IMR-90 (cell line): ENCODE results near the gene ZNF385D. TPM values are rescaled to one million over a fixed set of nuclear protein-coding genes. Genes with fewer than 3 reads are reported as not detected.

Experiments
- ATAC-seq: fragments of 200-7000 bp; cut with Tn5 transposase; 2 replicates; pipeline ENCODE4 v1.9.1; 2020; ENCODE audit warnings: low read depth, mild to moderate bottlenecking, moderate library complexity
- BruUV-seq: library from RNA; stranded (reverse); fragments of 400-500 nt; replicated peaks from 2 replicates; lab custom pipeline; 2021; lab: Mats Ljungman, UMichigan
- CTCF ChIA-PET: fragments of 300-600 bp; formaldehyde crosslinking; extraction: SDS; loops from one replicate; lab custom pipeline; 2021; ENCODE audit warnings: antibody characterized with exemption; lab: Yijun Ruan, JAX
- POLR2A ChIA-PET: fragments of 300-600 bp; sonication (Branson Sonifier 250); formaldehyde crosslinking; loops from one replicate; lab custom pipeline; 2022; ENCODE audit warnings: antibody characterized with exemption; ENCODE audit not compliant: unreplicated experiment; lab: Charles Lee
- DNase-seq: peaks from one replicate; pipeline ENCODE4 v3.0.0; 2013
- H2AFZ ChIP-seq: replicated peaks from 2 replicates; pipeline ENCODE3; 2013; ENCODE audit warnings: low read length, mild to moderate bottlenecking; ENCODE audit not compliant: poor library complexity
- H2AK5ac ChIP-seq: 2 replicates; pipeline ENCODE4 v1.6.1; 2013; ENCODE audit warnings: low read depth, low read length, inconsistent platforms
- H2AK9ac ChIP-seq: replicated peaks from 2 replicates; pipeline ENCODE3; 2013; ENCODE audit warnings: mild to moderate bottlenecking, low read depth, low read length, moderate library complexity; ENCODE audit not compliant: poor library complexity
- H2BK120ac ChIP-seq: 2 replicates; pipeline ENCODE4 v1.6.1; 2013; ENCODE audit warnings: low read depth, low read length, inconsistent platforms
- H2BK15ac ChIP-seq: 3 replicates; pipeline ENCODE4 v1.6.1; 2013; ENCODE audit warnings: low read depth, low read length, inconsistent platforms
- H2BK20ac ChIP-seq: 2 replicates; pipeline ENCODE4 v1.6.1; 2013; ENCODE audit warnings: low read depth, mild to moderate bottlenecking, inconsistent platforms, low read length, moderate library complexity
- H2BK5ac ChIP-seq: 2 replicates; pipeline ENCODE4 v1.6.1; 2013; ENCODE audit warnings: mild to moderate bottlenecking, low read depth, low read length, inconsistent platforms; ENCODE audit not compliant: poor library complexity, severe bottlenecking
- H3K14ac ChIP-seq: replicated peaks from 2 replicates; pipeline ENCODE4 v1.6.1; 2013; ENCODE audit warnings: low read depth, low read length, inconsistent platforms
- H3K18ac ChIP-seq: 2 replicates; pipeline ENCODE4 v1.6.1; 2013; ENCODE audit warnings: low read depth, low read length, control low read depth
- H3K23ac ChIP-seq: 2 replicates; pipeline ENCODE4 v1.6.1; 2013; ENCODE audit warnings: low read depth, low read length, inconsistent platforms
- H3K27ac ChIP-seq: 2 replicates; pipeline ENCODE4 v1.5.1; 2013; ENCODE audit warnings: mild to moderate bottlenecking, control low read depth, low read length; ENCODE audit not compliant: insufficient read depth
- H3K27me3 ChIP-seq: 2 replicates; pipeline ENCODE4 v1.6.1; 2013; ENCODE audit warnings: low read length; ENCODE audit not compliant: control insufficient read depth, insufficient read depth
- H3K36me3 ChIP-seq: 2 replicates; pipeline ENCODE4 v1.6.1; 2013; ENCODE audit warnings: low read length, mixed read lengths; ENCODE audit not compliant: control insufficient read depth, insufficient read depth
- H3K4ac ChIP-seq: 2 replicates; pipeline ENCODE4 v1.6.1; 2013; ENCODE audit warnings: low read depth, low read length, inconsistent platforms
- H3K4me1 ChIP-seq: 2 replicates; pipeline ENCODE4 v1.6.1; 2013; ENCODE audit warnings: low read length, mixed read lengths; ENCODE audit not compliant: control insufficient read depth, insufficient read depth
- H3K4me2 ChIP-seq: 2 replicates; pipeline ENCODE4 v1.6.1; 2013; ENCODE audit warnings: low read depth, mild to moderate bottlenecking, control low read depth, low read length, moderate library complexity
- H3K4me3 ChIP-seq: 2 replicates; pipeline ENCODE4 v1.5.1; 2013; ENCODE audit warnings: low read depth, mild to moderate bottlenecking, control low read depth, low read length, moderate library complexity; ENCODE audit not compliant: insufficient read depth
- H3K56ac ChIP-seq: 2 replicates; pipeline ENCODE4 v1.6.1; 2013; ENCODE audit warnings: low read length, inconsistent platforms; ENCODE audit not compliant: insufficient read depth; ENCODE audit errors: extremely low read depth
- H3K79me1 ChIP-seq, 2 experiments: 2 replicates each; pipeline ENCODE4 v1.6.1; 2013; ENCODE audit warnings: low read length in 2 of 2, inconsistent platforms in 1 of 2, low read depth in 1 of 2
- H3K9ac ChIP-seq: 2 replicates; pipeline ENCODE4 v1.6.1; 2013; ENCODE audit warnings: low read depth, low read length, control low read depth
- H3K9me1 ChIP-seq: 2 replicates; pipeline ENCODE4 v1.6.1; 2013; ENCODE audit warnings: low read length, inconsistent platforms; ENCODE audit not compliant: insufficient read depth
- H3K9me3 ChIP-seq: 2 replicates; pipeline ENCODE4 v1.6.1; 2013; ENCODE audit warnings: low read length; ENCODE audit not compliant: control insufficient read depth, insufficient read depth
- H4K20me1 ChIP-seq: 2 replicates; pipeline ENCODE4 v1.6.1; 2013; ENCODE audit warnings: low read length, inconsistent platforms; ENCODE audit not compliant: insufficient read depth
- H4K5ac ChIP-seq: 2 replicates; pipeline ENCODE4 v1.6.1; 2013; ENCODE audit warnings: mild to moderate bottlenecking, low read depth, low read length, control low read depth
- H4K8ac ChIP-seq, 2 experiments: 2 replicates each; pipeline ENCODE4 v1.6.1; 2013; ENCODE audit warnings: low read depth in 2 of 2, low read length in 2 of 2, control low read depth in 1 of 2, inconsistent platforms in 1 of 2
- H4K91ac ChIP-seq: 2 replicates; pipeline ENCODE4 v1.6.1; 2013; ENCODE audit warnings: low read depth, low read length, inconsistent platforms; ENCODE audit not compliant: insufficient read depth
- BHLHE40 ChIP-seq: fragments of 150-350 bp; IDR thresholded peaks from 2 replicates; pipeline ENCODE4 v1.6.1; 2016; ENCODE audit warnings: mild to moderate bottlenecking, low read depth, low read length
- CHD1 ChIP-seq: IDR thresholded peaks from 2 replicates; pipeline ENCODE4 v1.6.1; 2012; ENCODE audit warnings: low read depth, low read length, improper control_type of control experiment
- FOS ChIP-seq: fragments of 150-350 bp; IDR thresholded peaks from 2 replicates; pipeline ENCODE4 v1.6.1; 2016; ENCODE audit warnings: low read depth, low read length
- POLR2A ChIP-seq: IDR thresholded peaks from 2 replicates; pipeline ENCODE4 v1.6.1; 2012; ENCODE audit warnings: mild to moderate bottlenecking, low read depth, low read length
- RAD21 ChIP-seq: IDR thresholded peaks from 2 replicates; pipeline ENCODE4 v1.6.1; 2012; ENCODE audit warnings: low read length, improper control_type of control experiment
- RCOR1 ChIP-seq: IDR thresholded peaks from 2 replicates; pipeline ENCODE4 v1.6.1; 2012; ENCODE audit warnings: mild to moderate bottlenecking, low read length, improper control_type of control experiment; ENCODE audit not compliant: insufficient replicate concordance
- RFX5 ChIP-seq: IDR thresholded peaks from 2 replicates; pipeline ENCODE4 v1.8.0; 2012; ENCODE audit warnings: low read depth, mild to moderate bottlenecking, low read length, moderate library complexity
- SMC3 ChIP-seq: fragments of 150-350 bp; IDR thresholded peaks from 2 replicates; pipeline ENCODE4 v1.6.1; 2016; ENCODE audit warnings: low read depth, mild to moderate bottlenecking, antibody characterized with exemption, low read length, moderate library complexity
- WGBS, 2 experiments: methylation state at CpG; one replicate each; pipeline versions ENCODE4 v1.1.5 to v1.1.7; 2013; ENCODE audit warnings: missing lambda C conversion rate in 2 of 2; ENCODE audit not compliant: insufficient read length in 1 of 2; ENCODE audit errors: extremely low coverage in 2 of 2; 5-methylcytosine and 5-hydroxymethylcytosine counted together
- dilution Hi-C: fragments of 300-500 bp; cut with HindIII; formaldehyde crosslinking; loops from one replicate; pipeline ENCODE4 v1.14.3; 2018; ENCODE audit warnings: low sequenced_read_pairs; ENCODE audit not compliant: unreplicated experiment
- in situ Hi-C: fragments of 300-500 bp; cut with MboI; formaldehyde crosslinking; loops from 3 replicates; pipeline ENCODE4 v1.14.3; 2019; ENCODE audit warnings: low sequenced_read_pairs, inconsistent platforms, mixed read lengths
- intact Hi-C: fragments of 100-400 bp; cut with micrococcal nuclease; formaldehyde crosslinking; loops from 2 replicates; pipeline ENCODE4 v1.10.0; 2022
- polyA plus RNA-seq, 3 experiments: library from polyadenylated mRNA; depleted of rRNA; stranded (reverse); fragments of >200 nt; gene quantifications; 2 replicates each; pipeline ENCODE4 v1.2.3, GENCODE V29; 2012; ENCODE audit warnings: low replicate concordance in 1 of 3
- total RNA-seq: library from RNA; depleted of rRNA; stranded (reverse); fragments of >200 nt; gene quantifications from 2 replicates; pipeline ENCODE4 v1.2.3, GENCODE V29; 2012
- TF ChIP-seq, protein P1 (sequence below): conservative IDR thresholded peaks from 2 replicates; pipeline ENCODE4 v1.5.1; 2012; ENCODE audit warnings: mild to moderate bottlenecking, low read depth, low read length, improper control_type of control experiment
- TF ChIP-seq, protein P2 (sequence below): fragments of 150-350 bp; IDR thresholded peaks from 2 replicates; pipeline ENCODE4 v1.6.1; 2016; ENCODE audit warnings: low read depth, mild to moderate bottlenecking, low read length, moderate library complexity, borderline replicate concordance

ZNF385D gene
- total and polyA plus RNA-seq, 2 of the 4 experiments (the other 2 are of a cell fraction) = 0.18 to 2.4 TPM

DNA sequence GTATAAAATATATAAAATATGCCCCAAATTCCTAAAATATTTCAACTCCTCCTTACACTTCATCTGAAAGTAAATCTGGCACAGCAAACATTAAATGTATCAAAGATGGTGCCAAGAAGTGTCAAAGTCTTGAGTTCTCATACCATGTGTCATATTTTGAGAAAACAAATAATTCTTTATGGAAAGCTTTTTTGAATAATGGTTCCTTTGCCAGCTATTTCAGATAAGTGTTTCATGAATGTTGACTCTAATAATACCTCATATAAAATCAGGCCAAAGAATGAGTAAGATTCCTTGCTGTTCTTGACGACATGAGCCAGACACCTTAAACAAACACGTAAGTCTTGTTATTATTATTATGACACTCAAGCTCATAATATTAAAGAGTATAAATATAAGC is 30.3 kb upstream of the ZNF385D start:
- H3K4me2 ChIP-seq = no peak overlapping the region
- H4K8ac ChIP-seq = no peak overlapping the region
- no peak overlapping the region for H3K14ac ChIP-seq
- in situ Hi-C loops = no loop called here
- H2BK5ac ChIP-seq = no peak overlapping the region
- no peak overlapping the region for H2BK120ac ChIP-seq
- H3K23ac ChIP-seq = no peak overlapping the region
- no peak overlapping the region for H3K4ac ChIP-seq
- ATAC-seq (no peak), DNase-seq (no peak)
- no peaks in the 10 kb centered on the region for H3K79me1 ChIP-seq
- no peak overlapping the region for H2BK20ac ChIP-seq
- H3K4me3 ChIP-seq = no peak overlapping the region
- H3K36me3 ChIP-seq = no peaks in the 10 kb centered on the region
- H2AK5ac ChIP-seq = no peak overlapping the region
- no peaks in the 10 kb centered on the region for H3K9me3 ChIP-seq
- no peaks in the 10 kb centered on the region for H3K4me1 ChIP-seq
- dilution Hi-C loops = no loop called here
- ChIA-PET CTCF (no interaction called here), POLR2A (no interaction called here)
- no peaks in the 10 kb centered on the region for H3K27me3 ChIP-seq
- intact Hi-C loops = no loop called here
- H3K27ac ChIP-seq = no peak overlapping the region
- H3K9me1 ChIP-seq = no peaks in the 10 kb centered on the region
- no peak overlapping the region for H3K56ac ChIP-seq
- H4K20me1 ChIP-seq = no peaks in the 10 kb centered on the region
- TF ChIP-seq, protein P1, sequence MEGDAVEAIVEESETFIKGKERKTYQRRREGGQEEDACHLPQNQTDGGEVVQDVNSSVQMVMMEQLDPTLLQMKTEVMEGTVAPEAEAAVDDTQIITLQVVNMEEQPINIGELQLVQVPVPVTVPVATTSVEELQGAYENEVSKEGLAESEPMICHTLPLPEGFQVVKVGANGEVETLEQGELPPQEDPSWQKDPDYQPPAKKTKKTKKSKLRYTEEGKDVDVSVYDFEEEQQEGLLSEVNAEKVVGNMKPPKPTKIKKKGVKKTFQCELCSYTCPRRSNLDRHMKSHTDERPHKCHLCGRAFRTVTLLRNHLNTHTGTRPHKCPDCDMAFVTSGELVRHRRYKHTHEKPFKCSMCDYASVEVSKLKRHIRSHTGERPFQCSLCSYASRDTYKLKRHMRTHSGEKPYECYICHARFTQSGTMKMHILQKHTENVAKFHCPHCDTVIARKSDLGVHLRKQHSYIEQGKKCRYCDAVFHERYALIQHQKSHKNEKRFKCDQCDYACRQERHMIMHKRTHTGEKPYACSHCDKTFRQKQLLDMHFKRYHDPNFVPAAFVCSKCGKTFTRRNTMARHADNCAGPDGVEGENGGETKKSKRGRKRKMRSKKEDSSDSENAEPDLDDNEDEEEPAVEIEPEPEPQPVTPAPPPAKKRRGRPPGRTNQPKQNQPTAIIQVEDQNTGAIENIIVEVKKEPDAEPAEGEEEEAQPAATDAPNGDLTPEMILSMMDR = no peak
- no peak for TF ChIP-seq RFX5
- no peak for TF ChIP-seq CHD1
- TF ChIP-seq SMC3 = no peak
- no peak for TF ChIP-seq RAD21
- TF ChIP-seq, protein P2, sequence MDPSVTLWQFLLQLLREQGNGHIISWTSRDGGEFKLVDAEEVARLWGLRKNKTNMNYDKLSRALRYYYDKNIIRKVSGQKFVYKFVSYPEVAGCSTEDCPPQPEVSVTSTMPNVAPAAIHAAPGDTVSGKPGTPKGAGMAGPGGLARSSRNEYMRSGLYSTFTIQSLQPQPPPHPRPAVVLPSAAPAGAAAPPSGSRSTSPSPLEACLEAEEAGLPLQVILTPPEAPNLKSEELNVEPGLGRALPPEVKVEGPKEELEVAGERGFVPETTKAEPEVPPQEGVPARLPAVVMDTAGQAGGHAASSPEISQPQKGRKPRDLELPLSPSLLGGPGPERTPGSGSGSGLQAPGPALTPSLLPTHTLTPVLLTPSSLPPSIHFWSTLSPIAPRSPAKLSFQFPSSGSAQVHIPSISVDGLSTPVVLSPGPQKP = no peak
- TF ChIP-seq RCOR1 = no peak
- no peak for TF ChIP-seq BHLHE40
- TF ChIP-seq FOS = no peak
- TF ChIP-seq POLR2A = no peak
- H2AFZ ChIP-seq = no peak overlapping the region
- WGBS, 2 experiments = no CpG with 5 or more reads among the region's 2 CpGs
- H2BK15ac ChIP-seq = no peak overlapping the region
- no peak overlapping the region for H4K5ac ChIP-seq
- BruUV-seq = no TSS peak
- no peak overlapping the region for H2AK9ac ChIP-seq
- no peak overlapping the region for H3K9ac ChIP-seq
- H4K91ac ChIP-seq = no peak overlapping the region
- no peak overlapping the region for H3K18ac ChIP-seq
